HAP-1 (cell line): ENCODE results near the gene NSMCE3.

Source experiments
- DNase-seq, 2 experiments: peaks; one replicate each; pipeline ENCODE4 v3.0.0-alpha.2; 2016 to 2020; ENCODE audit warnings: low spot score in 2 of 2
- H3K27me3 ChIP-seq: fragments of 250-450 bp; sonication (Bioruptor Pico); 2 replicates; pipeline ENCODE4 v1.5.1; 2020; ENCODE audit warnings: low read depth, mild to moderate bottlenecking, moderate library complexity
- H3K36me3 ChIP-seq: fragments of 250-450 bp; sonication (Bioruptor Pico); replicated peaks from 2 replicates; pipeline ENCODE4 v1.5.1; 2020; ENCODE audit warnings: mild to moderate bottlenecking
- H3K4me1 ChIP-seq: fragments of 250-450 bp; sonication (Bioruptor Pico); 2 replicates; pipeline ENCODE4 v1.5.1; 2020; ENCODE audit warnings: mild to moderate bottlenecking
- H3K4me3 ChIP-seq: fragments of 250-450 bp; sonication (Bioruptor Pico); 2 replicates; pipeline ENCODE4 v1.5.1; 2020; ENCODE audit warnings: mild to moderate bottlenecking, moderate library complexity
- H3K9me3 ChIP-seq: fragments of 250-450 bp; sonication (Bioruptor Pico); 2 replicates; pipeline ENCODE4 v1.5.1; 2020; ENCODE audit warnings: mild to moderate bottlenecking, moderate library complexity
- in situ Hi-C: fragments of 300-500 bp; cut with MboI; formaldehyde crosslinking; loops from 3 replicates; pipeline ENCODE4 v1.14.3; 2020; ENCODE audit warnings: low sequenced_read_pairs, inconsistent platforms, mixed read lengths

NSMCE3 gene

DNA sequence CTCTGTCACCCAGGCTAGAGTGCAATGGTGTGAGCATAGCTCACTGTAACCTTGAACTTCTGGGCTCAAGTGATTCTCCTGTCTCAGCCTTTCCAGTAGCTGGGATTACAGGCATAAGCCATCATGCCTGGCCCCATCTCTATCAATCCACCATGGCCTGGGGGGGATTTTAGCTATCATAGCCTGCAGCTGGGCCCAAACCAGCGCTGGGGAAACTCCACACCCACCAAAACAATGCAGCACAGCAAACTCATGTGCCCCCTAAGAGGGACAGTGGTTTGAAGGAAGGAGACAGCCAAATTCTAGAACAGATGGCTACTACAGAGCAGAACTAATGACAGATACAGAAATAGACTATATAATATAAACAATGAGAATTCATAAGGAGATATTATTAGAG is 13.8 kb upstream of the NSMCE3 start:
- in situ Hi-C loops = no loop called here
- DNase-seq = no peak
- Histone ChIP-seq H3K27me3 (peaks cover 6% of the 10 kb centered on the region; the same call in 1 of the 2 replicates), H3K36me3 (no peaks in the 10 kb centered on the region), H3K4me3 (no peak overlapping the region), H3K4me1 (no peaks in the 10 kb centered on the region), H3K9me3 (no peaks in the 10 kb centered on the region)

DNA sequence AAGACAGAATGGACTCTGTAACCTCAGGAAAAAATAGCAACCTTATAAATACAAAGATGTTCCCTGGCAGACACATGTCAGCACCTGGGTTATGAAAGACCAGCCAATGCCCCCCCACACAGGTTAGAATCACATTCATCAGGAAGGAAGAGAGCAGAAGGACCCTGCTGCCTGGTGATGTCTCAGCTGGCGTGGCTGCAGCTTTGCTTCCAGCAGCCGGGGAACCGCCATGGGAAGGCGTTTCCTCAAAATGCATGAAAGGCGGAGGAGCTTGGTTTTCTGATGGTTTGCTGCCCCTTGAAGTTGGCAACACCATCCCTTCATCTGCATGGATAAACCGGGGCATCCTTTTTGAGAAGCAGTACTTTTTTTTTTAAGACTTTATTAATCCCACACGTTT is 10.9 kb upstream of the NSMCE3 start:
- Histone ChIP-seq H3K4me1 (no peaks in the 10 kb centered on the region), H3K27me3 (peaks cover 2% of the 10 kb centered on the region; the same call in 1 of the 2 replicates), H3K4me3 (no peak overlapping the region), H3K9me3 (no peaks in the 10 kb centered on the region), H3K36me3 (no peaks in the 10 kb centered on the region)
- DNase-seq = no peak
- in situ Hi-C loops = no loop called here

DNA sequence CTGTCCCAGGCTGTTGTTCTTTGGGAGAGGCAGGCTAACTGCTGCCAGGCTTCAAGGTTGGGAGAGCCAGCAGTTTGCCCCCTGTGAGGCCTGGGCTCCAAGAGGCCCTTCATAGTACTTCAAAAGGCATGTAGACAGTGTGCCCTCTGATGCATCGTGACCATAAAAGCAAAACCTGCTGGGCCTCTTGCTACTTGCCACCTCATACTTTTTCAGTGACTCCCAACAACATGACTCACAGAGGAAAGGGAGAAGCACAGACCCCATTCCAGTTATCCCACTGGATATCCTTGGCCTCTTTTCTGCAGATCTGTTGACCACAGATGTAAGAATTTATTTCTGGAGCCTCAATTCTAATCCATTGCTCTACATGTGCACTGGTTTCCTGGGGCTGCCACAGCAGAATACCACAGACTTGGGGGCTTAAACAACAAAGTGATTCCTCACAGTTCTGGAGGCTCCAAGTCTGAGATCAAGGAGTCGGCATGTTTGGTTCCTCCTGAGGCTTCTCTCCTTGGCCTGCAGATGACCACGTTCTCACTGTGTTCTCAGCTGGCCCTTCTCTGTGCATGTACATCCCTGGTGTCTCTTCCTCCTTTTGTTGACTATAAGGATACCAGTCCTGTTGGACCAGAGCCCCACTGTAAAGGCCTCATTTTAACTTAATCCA is 8.9 kb upstream of the NSMCE3 start:
- DNase-seq = no peak
- no peaks in the 10 kb centered on the region for H3K36me3 ChIP-seq
- no peaks in the 10 kb centered on the region for H3K4me1 ChIP-seq
- H3K9me3 ChIP-seq = no peaks in the 10 kb centered on the region
- no peaks in the 10 kb centered on the region for H3K27me3 ChIP-seq
- H3K4me3 ChIP-seq = no peak overlapping the region
- in situ Hi-C loops = no loop called here

DNA sequence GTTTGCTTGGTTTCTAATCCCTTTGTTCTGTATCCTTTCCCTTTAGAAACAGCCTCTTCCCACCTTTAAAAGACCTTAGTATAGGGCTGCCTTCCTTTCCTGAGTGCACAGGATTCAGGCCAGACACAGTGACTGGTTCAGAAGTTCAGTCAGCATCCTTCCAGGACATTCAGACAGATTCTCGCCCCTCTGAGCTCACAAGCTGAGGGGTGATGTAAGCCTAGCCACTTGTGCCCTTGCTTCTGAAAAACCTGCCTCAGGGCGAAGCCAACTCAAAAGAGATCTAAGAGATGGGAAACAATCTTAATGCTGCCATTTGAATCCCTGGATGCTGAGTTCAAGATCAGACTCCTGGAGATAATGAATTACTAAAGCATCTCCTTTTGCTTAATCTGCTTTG is 6.7 kb upstream of the NSMCE3 start:
- no peaks in the 10 kb centered on the region for H3K36me3 ChIP-seq
- no peak overlapping the region for H3K4me3 ChIP-seq
- H3K4me1 ChIP-seq = no peaks in the 10 kb centered on the region
- H3K27me3 ChIP-seq = no peaks in the 10 kb centered on the region
- in situ Hi-C loops = no loop called here
- no peak for DNase-seq
- H3K9me3 ChIP-seq = no peaks in the 10 kb centered on the region

DNA sequence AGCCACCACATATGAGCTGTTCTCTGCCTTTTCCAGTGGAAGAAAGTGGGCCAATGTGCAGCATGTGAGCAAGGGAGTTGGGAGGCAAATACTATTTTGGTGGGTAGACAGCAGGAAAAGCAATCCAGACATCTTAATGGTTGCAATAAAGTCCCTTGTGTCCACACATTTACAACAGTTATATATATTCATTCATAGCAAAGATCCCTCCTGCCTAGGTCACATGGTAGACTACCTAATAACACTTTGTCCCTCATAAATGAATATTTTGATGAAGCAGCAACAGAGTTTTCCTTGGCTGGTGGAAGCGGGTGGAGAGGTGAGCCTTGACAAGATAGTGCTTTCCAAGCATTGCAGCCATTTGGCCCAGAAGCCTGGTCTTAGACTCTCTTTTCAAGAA is 6.2 kb upstream of the NSMCE3 start:
- Histone ChIP-seq H3K36me3 (no peaks in the 10 kb centered on the region), H3K4me3 (no peak overlapping the region), H3K27me3 (no peaks in the 10 kb centered on the region), H3K4me1 (no peaks in the 10 kb centered on the region; the same call in 1 of the 2 replicates), H3K9me3 (no peaks in the 10 kb centered on the region)
- in situ Hi-C loops = no loop called here
- DNase-seq = no peak

DNA sequence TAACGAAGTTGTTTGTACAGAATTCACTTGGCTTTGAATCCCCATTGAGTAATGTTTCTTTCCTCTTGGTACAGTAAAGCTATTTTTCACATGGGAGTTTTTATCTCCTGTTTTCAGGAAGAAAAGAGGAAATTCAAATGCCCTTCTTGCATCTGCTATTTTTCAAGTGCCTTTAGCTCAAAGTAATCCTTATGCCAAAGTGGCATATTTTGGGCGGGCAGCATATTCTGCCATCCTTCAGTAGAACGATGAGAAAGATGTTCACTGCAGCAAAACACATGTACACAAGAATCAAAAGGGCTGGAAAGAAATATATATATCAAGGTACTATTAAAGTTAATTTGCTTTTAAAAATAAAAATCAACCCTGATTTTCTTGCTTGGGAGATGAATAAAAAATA is 5.3 kb upstream of the NSMCE3 start:
- no peaks in the 10 kb centered on the region for H3K36me3 ChIP-seq
- H3K4me1 ChIP-seq = peaks cover 7% of the 10 kb centered on the region
- no peaks in the 10 kb centered on the region for H3K9me3 ChIP-seq
- no peak overlapping the region for H3K4me3 ChIP-seq
- no peak for DNase-seq
- H3K27me3 ChIP-seq = no peaks in the 10 kb centered on the region
- in situ Hi-C loops = no loop called here

DNA sequence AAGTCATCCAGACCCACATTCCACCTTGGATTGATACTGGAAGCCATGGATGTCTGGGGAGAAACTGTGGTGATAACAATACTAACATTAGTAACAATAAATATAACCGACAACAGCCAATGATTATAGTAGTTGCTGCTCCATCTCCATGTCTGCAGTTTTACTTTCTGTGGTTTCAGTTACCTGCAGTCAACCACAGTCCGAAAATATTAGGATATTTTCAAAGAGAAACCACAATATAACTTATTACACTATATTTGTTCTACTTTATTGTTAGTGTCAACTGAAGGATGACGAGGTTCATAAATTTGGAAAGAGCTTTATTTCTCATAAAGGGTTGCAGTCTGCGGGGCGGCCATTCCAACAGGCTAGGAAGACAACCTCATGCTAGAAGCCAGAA is 2.6 kb upstream of the NSMCE3 start:
- Histone ChIP-seq H3K36me3 (no peaks in the 10 kb centered on the region), H3K4me3 (no peak overlapping the region), H3K4me1 (peaks cover 7% of the 10 kb centered on the region), H3K9me3 (no peaks in the 10 kb centered on the region), H3K27me3 (no peaks in the 10 kb centered on the region)
- in situ Hi-C loops = no loop called here
- no peak for DNase-seq

DNA sequence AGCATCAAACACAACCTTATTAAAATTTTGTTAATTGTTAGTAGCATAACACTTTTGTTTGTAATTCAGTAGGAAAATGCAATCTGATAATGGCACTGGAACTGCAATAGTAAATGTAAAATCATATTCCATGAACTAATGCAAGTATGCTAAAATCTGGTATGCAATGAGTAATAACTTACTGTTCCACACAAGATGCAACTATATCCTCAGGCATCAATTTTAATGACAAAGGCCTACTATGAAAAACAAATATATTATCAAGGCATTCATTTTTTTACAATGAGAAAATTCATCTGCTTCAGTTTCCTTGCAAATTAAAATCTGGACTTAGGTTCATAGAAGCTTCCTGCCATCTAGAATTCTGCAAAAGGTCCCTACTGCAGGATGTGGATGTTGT is 1.4 kb upstream of the NSMCE3 start:
- no peaks in the 10 kb centered on the region for H3K9me3 ChIP-seq
- DNase-seq = no peak
- no peak overlapping the region for H3K4me3 ChIP-seq
- H3K4me1 ChIP-seq = peaks cover 7% of the 10 kb centered on the region
- H3K36me3 ChIP-seq = no peaks in the 10 kb centered on the region
- in situ Hi-C loops = no loop called here
- no peaks in the 10 kb centered on the region for H3K27me3 ChIP-seq

DNA sequence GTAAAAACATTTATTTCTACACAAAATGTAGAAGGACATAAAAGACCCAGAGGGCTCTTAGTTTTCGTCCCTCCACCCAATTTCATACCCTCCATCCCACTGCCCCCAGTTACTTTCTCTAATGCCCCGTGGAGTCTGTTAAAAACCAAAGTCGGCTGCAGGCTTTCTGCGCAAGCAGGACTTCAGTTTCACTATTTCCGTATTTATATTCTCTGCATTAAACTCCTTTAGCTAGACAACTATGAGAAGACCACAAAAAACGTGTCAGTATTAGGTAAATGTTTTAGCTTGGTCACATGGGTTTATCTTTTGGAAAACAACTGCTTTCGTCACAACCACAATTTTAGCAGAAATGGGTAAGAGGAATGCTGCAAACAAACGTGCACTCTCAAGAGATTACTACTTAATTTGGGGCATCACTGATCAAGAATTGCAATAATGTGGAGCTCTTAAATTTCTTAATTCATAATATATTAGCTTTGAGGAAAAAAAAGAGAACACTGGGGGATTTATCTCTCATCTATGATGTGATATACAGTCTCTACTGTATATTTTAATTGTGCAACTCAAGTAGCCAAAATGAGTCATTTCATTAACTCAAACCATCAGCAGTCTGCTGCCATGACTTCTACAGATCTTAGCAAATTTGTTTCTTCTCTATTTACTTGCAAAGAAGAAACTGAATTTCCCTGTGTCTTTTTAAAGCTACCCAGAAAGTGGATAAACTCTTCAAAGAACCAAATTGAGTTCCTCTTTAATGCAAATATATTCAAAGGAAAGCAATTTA is 740 bp upstream of the NSMCE3 start:
- H3K36me3 ChIP-seq = no peaks in the 10 kb centered on the region
- H3K9me3 ChIP-seq = no peaks in the 10 kb centered on the region
- in situ Hi-C loops = no loop called here
- H3K27me3 ChIP-seq = no peaks in the 10 kb centered on the region
- no peak for DNase-seq
- peaks cover 7% of the 10 kb centered on the region for H3K4me1 ChIP-seq
- peak overlapping the region; percentile 81 for H3K4me3 ChIP-seq

DNA sequence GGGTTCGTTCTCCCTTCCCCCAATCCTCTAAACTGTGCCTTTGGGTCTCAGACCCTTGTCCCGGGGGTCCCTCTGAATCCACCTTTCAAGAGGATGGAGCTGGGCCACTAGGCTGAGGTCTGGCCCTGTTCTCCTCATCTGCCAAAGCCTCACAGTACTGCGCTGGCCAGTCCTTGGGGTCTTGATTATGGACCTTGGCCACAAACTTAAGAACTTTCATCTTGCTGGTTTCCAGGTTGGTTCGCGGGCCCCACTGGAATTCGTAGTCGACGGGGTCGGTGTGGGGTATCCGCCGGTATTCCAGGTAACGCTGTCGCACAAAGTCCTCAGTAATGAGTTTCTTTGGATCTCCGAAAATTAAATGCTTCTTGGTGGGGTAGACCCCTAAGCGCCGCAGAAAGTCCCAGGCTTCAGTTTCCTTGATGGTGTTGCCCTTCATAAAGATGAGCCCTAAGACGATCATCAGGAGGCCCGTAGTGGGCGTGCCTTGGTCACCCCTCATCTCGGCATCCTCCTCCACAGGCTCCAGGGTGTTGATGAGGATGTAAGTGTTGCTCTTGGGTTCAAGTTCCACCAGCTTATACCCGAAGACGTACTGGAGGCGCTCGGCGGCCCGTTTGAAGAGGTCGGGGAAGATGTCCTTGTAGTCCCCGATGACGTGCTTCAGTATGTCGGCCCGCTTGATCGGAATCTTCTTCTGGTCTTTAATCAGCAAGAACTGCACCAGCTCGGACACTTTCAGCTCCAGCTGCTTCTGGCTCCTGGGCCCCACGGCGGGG is 727 bp downstream of the NSMCE3 start:
- H3K9me3 ChIP-seq = no peaks in the 10 kb centered on the region
- peak in 1 of 2 experiments; percentile 37 for DNase-seq
- H3K4me1 ChIP-seq = peaks cover 7% of the 10 kb centered on the region
- in situ Hi-C loops = no loop called here
- H3K27me3 ChIP-seq = no peaks in the 10 kb centered on the region
- no peaks in the 10 kb centered on the region for H3K36me3 ChIP-seq
- peak overlapping the region; percentile 81 for H3K4me3 ChIP-seq

DNA sequence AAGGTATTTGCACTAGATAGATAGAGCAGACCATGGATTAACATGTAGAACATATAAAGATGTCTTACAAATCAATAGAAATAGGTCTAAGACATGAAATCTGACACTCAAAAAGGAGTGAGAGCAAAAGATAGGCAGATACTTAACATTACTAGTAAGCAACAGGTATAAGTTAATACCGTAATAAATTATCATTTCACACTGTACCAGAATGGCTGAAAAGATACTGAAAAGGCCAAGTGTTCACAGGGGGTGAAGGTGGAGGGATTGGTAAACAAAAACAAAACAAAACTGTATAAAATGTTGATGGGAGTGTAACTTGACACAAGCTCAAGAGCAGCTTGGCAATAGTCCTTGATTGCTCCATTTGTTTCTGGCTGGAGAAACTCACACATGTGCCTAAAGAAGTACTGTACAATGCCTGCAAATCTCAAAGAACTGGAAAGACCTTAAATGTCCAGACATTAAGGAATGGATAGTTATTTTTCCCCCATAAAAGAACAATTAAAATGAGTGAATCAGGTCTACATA is 3.5 kb downstream of the NSMCE3 start:
- H3K9me3 ChIP-seq = no peaks in the 10 kb centered on the region
- no peaks in the 10 kb centered on the region for H3K27me3 ChIP-seq
- in situ Hi-C loops = no loop called here

DNA sequence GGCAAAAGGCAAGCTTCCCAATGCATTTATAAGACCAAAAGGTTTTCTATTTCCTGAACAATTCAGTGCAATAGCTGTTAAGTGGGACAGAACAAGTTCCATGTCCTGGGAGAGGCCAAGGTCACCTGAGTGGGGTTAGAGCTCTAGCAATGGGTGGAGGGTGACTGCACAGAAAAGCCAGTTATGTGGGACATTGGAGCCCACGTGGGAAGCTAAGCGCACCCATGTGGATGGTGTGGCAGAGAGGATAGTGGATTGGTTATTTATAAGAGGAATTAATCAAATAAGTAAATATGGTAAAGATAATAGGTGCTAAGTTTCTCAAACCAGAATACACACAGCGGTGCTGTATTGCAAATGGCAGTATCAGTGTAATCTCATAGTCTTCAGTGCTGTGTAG is 6.3 kb downstream of the NSMCE3 start:
- no peaks in the 10 kb centered on the region; the same call in 1 of the 2 replicates for H3K4me1 ChIP-seq
- no peaks in the 10 kb centered on the region for H3K27me3 ChIP-seq
- H3K9me3 ChIP-seq = no peaks in the 10 kb centered on the region
- no peaks in the 10 kb centered on the region for H3K36me3 ChIP-seq
- in situ Hi-C loops = no loop called here
- H3K4me3 ChIP-seq = no peak overlapping the region
- no peak for DNase-seq

More for the DNA sequence above, 3.5 kb downstream of the NSMCE3 start:
- H3K36me3 ChIP-seq = no peaks in the 10 kb centered on the region
- DNase-seq = no peak
- no peak overlapping the region for H3K4me3 ChIP-seq
- peaks cover 7% of the 10 kb centered on the region for H3K4me1 ChIP-seq

DNA sequence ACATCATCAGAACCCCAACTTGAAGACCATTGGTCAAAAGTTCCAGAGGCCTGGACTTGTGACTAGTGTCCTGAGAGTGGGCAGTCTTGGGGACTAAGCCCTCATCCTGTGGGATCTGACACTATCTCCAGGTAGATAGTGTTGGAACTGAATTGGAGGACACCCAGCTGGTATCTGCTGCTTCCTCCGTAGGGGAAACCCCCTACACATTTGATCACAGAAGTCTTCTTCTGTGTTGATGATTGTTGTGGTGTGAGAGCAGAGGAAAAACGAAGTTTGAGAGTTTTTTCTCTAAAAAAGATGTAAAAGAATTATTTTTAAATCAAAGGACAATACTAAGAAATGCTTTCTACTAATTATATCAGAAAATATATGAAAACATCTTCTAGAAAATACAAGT is 6.9 kb downstream of the NSMCE3 start:
- DNase-seq = no peak
- Histone ChIP-seq H3K4me3 (no peak overlapping the region), H3K36me3 (no peaks in the 10 kb centered on the region), H3K9me3 (no peaks in the 10 kb centered on the region), H3K4me1 (no peaks in the 10 kb centered on the region; the same call in 1 of the 2 replicates), H3K27me3 (no peaks in the 10 kb centered on the region)
- in situ Hi-C loops = no loop called here

DNA sequence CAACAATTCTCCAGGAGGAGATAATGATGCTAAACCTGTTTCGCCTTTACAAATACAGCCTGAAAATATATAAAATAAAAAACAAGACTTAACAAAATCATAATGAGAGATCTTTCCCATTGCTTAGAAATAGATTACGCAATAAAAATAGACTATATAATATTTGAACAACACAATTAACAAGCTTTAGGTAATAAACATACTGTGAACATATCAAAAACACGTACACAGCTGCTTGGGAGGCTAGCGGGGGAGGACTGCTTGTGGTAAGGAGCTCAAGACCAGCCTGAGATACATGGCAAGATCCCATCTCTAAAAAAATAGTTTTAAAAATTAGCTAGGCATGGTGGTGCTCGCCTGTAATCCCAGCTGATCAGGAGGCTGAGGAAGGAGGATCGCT is 8.7 kb downstream of the NSMCE3 start:
- in situ Hi-C loops = no loop called here
- Histone ChIP-seq H3K27me3 (0 out of 2 replicates have a peak, but pooled peaks cover 2% of the 10 kb centered on the region), H3K4me1 (no peaks in the 10 kb centered on the region; the same call in 1 of the 2 replicates), H3K36me3 (no peaks in the 10 kb centered on the region), H3K4me3 (no peak overlapping the region), H3K9me3 (no peaks in the 10 kb centered on the region)
- DNase-seq = no peak
